Small intestine (tissue), 7 donors: ENCODE results near the gene KCNN3. TPM values are rescaled to one million over a fixed set of nuclear protein-coding genes. Genes with fewer than 3 reads are reported as not detected.
A peak's percentile ranks its signal among the peaks of the same experiment; 100 is the strongest.

ENCODE experiments used
- DNase-seq, 2 donors: peaks; one replicate each; pipeline versions ENCODE4 v3.0.0 to v3.0.0-alpha.2; 2013
- FAIRE-seq: peaks from 2 replicates; lab custom pipeline; 2012; peaks lifted over from hg19 to GRCh38; lab: Jason Lieb, UNC
- H3K27ac ChIP-seq, 3 donors: one replicate each; pipeline ENCODE4 v1.5.1; 2013; ENCODE audit warnings: low read length in 2 of 3, mild to moderate bottlenecking in 2 of 3, control low read depth in 1 of 3, inconsistent platforms in 1 of 3, low read depth in 1 of 3, moderate library complexity in 1 of 3
- H3K27me3 ChIP-seq, 3 donors: one replicate each; pipeline ENCODE4 v1.6.1; 2013; ENCODE audit warnings: low read length in 3 of 3, inconsistent platforms in 1 of 3; ENCODE audit not compliant: control insufficient read depth in 3 of 3, insufficient read depth in 3 of 3
- H3K36me3 ChIP-seq, 3 donors: one replicate each; pipeline ENCODE4 v1.6.1; 2013; ENCODE audit warnings: low read length in 3 of 3, inconsistent platforms in 1 of 3, low read depth in 1 of 3, mild to moderate bottlenecking in 1 of 3, moderate library complexity in 1 of 3; ENCODE audit not compliant: control insufficient read depth in 3 of 3, insufficient read depth in 2 of 3
- H3K4me1 ChIP-seq, 3 donors: one replicate each; pipeline ENCODE4 v1.6.1; 2013; ENCODE audit warnings: low read length in 2 of 3, inconsistent platforms in 1 of 3, low read depth in 1 of 3, mild to moderate bottlenecking in 1 of 3, moderate library complexity in 1 of 3; ENCODE audit not compliant: control insufficient read depth in 3 of 3, insufficient read depth in 2 of 3
- H3K4me3 ChIP-seq, 3 donors: one replicate each; pipeline ENCODE4 v1.5.1; 2013; ENCODE audit warnings: low read length in 3 of 3, control low read depth in 1 of 3, inconsistent platforms in 1 of 3, low read depth in 1 of 3, mild to moderate bottlenecking in 1 of 3, moderate library complexity in 1 of 3
- H3K9me3 ChIP-seq, 2 donors: one replicate each; pipeline ENCODE4 v1.6.1; 2013; ENCODE audit warnings: low read depth in 1 of 2, low read length in 1 of 2; ENCODE audit not compliant: control insufficient read depth in 2 of 2, insufficient read depth in 1 of 2
- WGBS, 3 donors: extraction: QIAGEN DNeasy Blood & Tissue Kit; methylation state at CpG; one replicate each; pipeline ENCODE4 v1.1.7; 2013; 5-methylcytosine and 5-hydroxymethylcytosine counted together
- polyA plus RNA-seq, 4 donors: library from polyadenylated mRNA; stranded (reverse) in 3 of 4; unstranded in 1 of 4; fragments of 200-250 nt in 3 of 4; fragments of 120-200 nt in 1 of 4; gene quantifications; one replicate each; pipeline versions ENCODE4 v1.2.1 to v1.2.3, GENCODE V29; 2013
- donor health status: healthy with polysubstance abuse.
- donor health status: control.
- donor health status: control.
- donor health status: Bipolar disorder and iron deficiency.
- donor health status: healthy.

KCNN3 gene
- polyA plus RNA-seq, 4 donors: 0.27 to 1.6 (median 0.94) TPM

- H3K4me3 ChIP-seq: peak overlapping the region; percentile 15 to 35 (median 34)
- H3K27ac ChIP-seq: no peak overlapping the region
- H3K27me3 ChIP-seq: peaks cover 0 to 28% (median 3%) of the 10 kb centered on the region in 3 donors
- FAIRE-seq (no peak), DNase-seq (peak; percentile 67 to 81)
- no peaks in the 10 kb centered on the region for H3K36me3 ChIP-seq
- no peaks in the 10 kb centered on the region for H3K9me3 ChIP-seq
- no peaks in the 10 kb centered on the region for H3K4me1 ChIP-seq
- WGBS, 3 donors: 4 to 9% (median 4%) methylated on average over 47 to 54 of the region's 54 CpGs
Observed at GRCh38 chr1:154760469-154760933, 109.6 kb downstream of the KCNN3 start.

- DNase-seq (no peak), FAIRE-seq (no peak)
- Histone ChIP-seq H3K4me3 (no peak overlapping the region), H3K9me3 (no peaks in the 10 kb centered on the region), H3K27me3 (peaks cover 0 to 30% (median 3%) of the 10 kb centered on the region in 3 donors), H3K36me3 (no peaks in the 10 kb centered on the region), H3K27ac (no peak overlapping the region), H3K4me1 (no peaks in the 10 kb centered on the region)
- 93 to 97% (median 93%) methylated on average over 8 of the region's 8 CpGs for WGBS, 3 donors
Observed at GRCh38 chr1:154759793-154760192, 110.3 kb downstream of the KCNN3 start.

GRCh38 chr1:154759196-154759595, 110.9 kb downstream of the KCNN3 start:
- no peaks in the 10 kb centered on the region for H3K36me3 ChIP-seq
- FAIRE-seq (no peak), DNase-seq (no peak)
- 54 to 76% (median 61%) methylated on average over 7 of the region's 7 CpGs for WGBS, 3 donors
- H3K27me3 ChIP-seq: peaks cover 0 to 30% (median 3%) of the 10 kb centered on the region in 3 donors
- H3K27ac ChIP-seq: no peak overlapping the region
- no peak overlapping the region for H3K4me3 ChIP-seq
- H3K9me3 ChIP-seq: no peaks in the 10 kb centered on the region
- no peaks in the 10 kb centered on the region for H3K4me1 ChIP-seq

DNA sequence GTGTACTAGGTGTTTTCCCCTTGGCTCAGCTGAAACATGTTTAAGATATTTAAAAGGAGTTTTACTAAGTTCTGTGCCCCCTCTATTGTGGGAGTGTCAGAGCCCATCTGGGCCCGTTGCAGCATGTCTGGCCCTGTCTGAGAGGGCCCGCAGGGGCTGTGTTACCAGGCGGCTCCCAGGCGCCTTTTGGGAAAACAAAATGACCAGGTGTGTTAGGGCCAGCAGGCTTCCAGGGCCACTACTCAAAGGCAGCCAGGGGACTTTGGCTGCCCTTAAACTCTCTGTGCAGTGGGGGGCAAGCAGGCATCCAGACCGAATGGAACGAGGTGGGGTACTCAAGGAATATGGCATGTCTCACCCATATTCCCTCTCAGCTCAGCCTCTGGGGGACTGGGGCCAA, 111.7 kb downstream of the KCNN3 start:
- H3K27me3 ChIP-seq: peaks cover 0 to 29% (median 3%) of the 10 kb centered on the region in 3 donors
- no peak overlapping the region for H3K4me3 ChIP-seq
- DNase-seq (no peak), FAIRE-seq (no peak)
- 85 to 91% (median 90%) methylated on average over 6 of the region's 6 CpGs for WGBS, 3 donors
- no peaks in the 10 kb centered on the region for H3K4me1 ChIP-seq
- H3K36me3 ChIP-seq: no peaks in the 10 kb centered on the region
- no peak overlapping the region for H3K27ac ChIP-seq
- H3K9me3 ChIP-seq: no peaks in the 10 kb centered on the region

GRCh38 chr1:154756793-154757548, 113.1 kb downstream of the KCNN3 start:
- no peaks in the 10 kb centered on the region for H3K36me3 ChIP-seq
- no peaks in the 10 kb centered on the region for H3K4me1 ChIP-seq
- DNase-seq (no peak), FAIRE-seq (no peak)
- 73 to 78% (median 78%) methylated on average over 5 of the region's 5 CpGs for WGBS, 3 donors
- H3K4me3 ChIP-seq: no peak overlapping the region
- H3K27me3 ChIP-seq: peaks cover 0 to 27% (median 3%) of the 10 kb centered on the region in 3 donors
- H3K27ac ChIP-seq: no peak overlapping the region
- no peaks in the 10 kb centered on the region for H3K9me3 ChIP-seq

GRCh38 chr1:154755858-154756730, 114.0 kb downstream of the KCNN3 start:
- Histone ChIP-seq H3K4me3 (no peak overlapping the region), H3K4me1 (no peaks in the 10 kb centered on the region), H3K27ac (no peak overlapping the region), H3K9me3 (no peaks in the 10 kb centered on the region), H3K36me3 (no peaks in the 10 kb centered on the region), H3K27me3 (peaks cover 0 to 23% (median 3%) of the 10 kb centered on the region in 3 donors)
- DNase-seq (no peak), FAIRE-seq (no peak)
- 49 to 67% (median 58%) methylated on average over 6 of the region's 6 CpGs for WGBS, 3 donors

DNA sequence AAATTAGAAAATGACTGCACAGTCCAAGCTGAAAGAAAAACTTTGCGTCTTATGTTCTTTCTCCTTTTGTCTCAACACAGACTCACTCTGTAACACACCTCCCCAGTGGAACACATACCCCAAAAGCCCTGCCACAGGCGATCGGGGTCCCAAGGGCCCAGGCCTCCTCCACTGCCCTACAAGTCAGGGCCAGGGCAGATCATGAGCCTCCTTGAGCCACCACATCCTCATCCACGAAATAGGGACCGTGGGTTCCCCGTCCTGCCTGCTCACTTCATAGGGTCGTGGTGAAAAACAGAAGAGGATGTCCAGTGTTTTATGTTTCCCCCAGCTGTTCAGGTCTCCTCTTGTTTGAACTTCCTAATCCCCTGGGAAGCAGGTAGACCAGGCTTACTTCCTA, 116.7 kb downstream of the KCNN3 start:
- H3K36me3 ChIP-seq: no peaks in the 10 kb centered on the region
- peaks cover 0 to 2% (median 0%) of the 10 kb centered on the region in 3 donors for H3K4me1 ChIP-seq
- WGBS, 3 donors: 81 to 85% (median 84%) methylated on average over 7 of the region's 7 CpGs
- H3K9me3 ChIP-seq: no peaks in the 10 kb centered on the region
- H3K4me3 ChIP-seq: no peak overlapping the region
- H3K27ac ChIP-seq: no peak overlapping the region
- DNase-seq (no peak), FAIRE-seq (no peak)
- H3K27me3 ChIP-seq: peaks cover 0 to 30% (median 0%) of the 10 kb centered on the region in 3 donors

DNA sequence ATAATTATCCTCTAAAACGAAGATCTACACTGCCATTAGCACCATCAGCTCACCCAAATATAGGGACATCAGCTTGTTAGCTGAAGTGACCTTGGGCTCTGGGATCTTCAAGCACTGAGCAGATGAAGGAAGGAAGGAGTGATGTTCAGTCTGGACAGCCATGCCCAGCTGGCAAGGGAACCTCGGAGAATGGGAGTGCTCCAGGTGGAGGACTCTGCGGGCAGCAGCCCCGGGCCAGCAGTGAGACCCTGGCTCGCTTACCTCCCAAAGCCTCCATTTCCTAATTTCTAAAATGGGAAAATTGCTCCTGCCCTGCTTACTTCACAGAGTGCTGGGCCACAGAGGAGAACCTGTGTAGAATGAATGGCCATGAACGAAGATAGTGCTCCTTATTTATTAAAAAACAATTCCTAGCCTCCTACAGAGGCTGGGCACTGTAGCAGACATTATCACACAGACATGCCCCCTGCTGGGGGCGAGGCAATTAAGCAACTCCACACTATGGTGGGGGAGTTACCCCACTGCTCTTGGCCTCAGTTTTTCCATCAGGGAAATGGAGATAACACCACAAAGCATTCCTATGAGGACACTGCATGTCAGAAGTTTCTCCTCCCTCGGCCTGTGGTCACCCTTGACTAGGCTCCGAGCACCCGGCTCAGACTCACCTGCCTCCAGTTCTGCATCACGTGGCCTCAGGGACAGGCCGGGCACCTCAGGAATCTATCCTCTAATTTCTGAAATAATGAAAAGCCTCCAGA, 117.6 kb downstream of the KCNN3 start:
- FAIRE-seq: no peak
- H3K27ac ChIP-seq: no peak overlapping the region
- WGBS, 3 donors: 72 to 84% (median 73%) methylated on average over 12 of the region's 12 CpGs

More for the DNA sequence above, 117.6 kb downstream of the KCNN3 start:
- no peak overlapping the region for H3K4me3 ChIP-seq
- no peaks in the 10 kb centered on the region for H3K9me3 ChIP-seq
- peaks cover 0 to 40% (median 0%) of the 10 kb centered on the region in 3 donors for H3K27me3 ChIP-seq
- H3K36me3 ChIP-seq: no peaks in the 10 kb centered on the region
- no peak for DNase-seq
- H3K4me1 ChIP-seq: peaks cover 0 to 10% (median 0%) of the 10 kb centered on the region in 3 donors
